Uterus (tissue), 4 donors: ENCODE data around the gene IQUB. TPM values are rescaled to one million over a fixed set of nuclear protein-coding genes. Genes with fewer than 3 reads are reported as not detected.

Experiments used
- DNase-seq, 2 donors: peaks; one replicate each; pipeline ENCODE4 v3.0.0-alpha.2; 2019 to 2020
- H3K27ac ChIP-seq, 2 donors: fragments of 200-600 bp; sonication (generic); 1 replicate in 1 of 2; 2 replicates in 1 of 2; pipeline ENCODE4 v1.5.1; 2016 to 2018
- H3K27me3 ChIP-seq, 2 donors: fragments of 200-600 bp; sonication (generic); one replicate each; pipeline ENCODE4 v1.5.1; 2018 to 2019; ENCODE audit warnings: control low read depth in 1 of 2
- H3K36me3 ChIP-seq, 2 donors: fragments of 200-600 bp; sonication (generic); one replicate each; pipeline ENCODE4 v1.5.1; 2019; ENCODE audit warnings: control low read depth in 1 of 2
- H3K4me1 ChIP-seq, 2 donors: fragments of 200-600 bp; sonication (generic); one replicate each; pipeline ENCODE4 v1.5.1; 2018 to 2019; ENCODE audit warnings: control low read depth in 1 of 2
- H3K4me3 ChIP-seq, 2 donors: fragments of 200-600 bp; sonication (generic); 1 replicate in 1 of 2; 2 replicates in 1 of 2; pipeline ENCODE4 v1.5.1; 2018 to 2019; ENCODE audit warnings: mild to moderate bottlenecking in 1 of 2
- H3K9me3 ChIP-seq, 2 donors: fragments of 200-600 bp; sonication (generic); one replicate each; pipeline ENCODE4 v1.5.1; 2019; ENCODE audit warnings: control low read depth in 1 of 2
- POLR2A ChIP-seq, 2 donors: fragments of 450-650 bp; IDR thresholded peaks; one replicate each; pipeline ENCODE4 v1.6.1; 2016; ENCODE audit warnings: antibody characterized with exemption in 2 of 2, mild to moderate bottlenecking in 1 of 2, moderate library complexity in 1 of 2
- intact Hi-C: fragments of 100-400 bp; cut with DNase I; formaldehyde crosslinking; loops from one replicate; pipeline ENCODE4 v1.15.1; 2023; ENCODE audit warnings: low total_unique reads
- total RNA-seq, 4 donors: library from RNA; depleted of rRNA in 3 of 4; stranded (reverse); fragments of >200 nt in 3 of 4; gene quantifications; one replicate each; pipeline versions ENCODE4 v1.1.0 to v1.2.4, GENCODE V29; 2014 to 2023
- TF ChIP-seq, protein P1 (sequence below), 4 experiments: fragments of 200-600 bp in 2 of 4; fragments of 450-650 bp in 2 of 4; sonication (generic) in 2 of 4; IDR thresholded peaks; one replicate each; pipeline ENCODE4 v1.5.1; 2016 to 2019; ENCODE audit warnings: antibody characterized with exemption in 4 of 4, mild to moderate bottlenecking in 2 of 4, moderate library complexity in 1 of 4
- donor health status: DM: yes; HTN: yes; CAD: no.

The IQUB gene
- total RNA-seq, 4 donors from 2014 or later, result 2.4 to 9.9 (median 6.1) TPM; not detected in 1

DNA sequence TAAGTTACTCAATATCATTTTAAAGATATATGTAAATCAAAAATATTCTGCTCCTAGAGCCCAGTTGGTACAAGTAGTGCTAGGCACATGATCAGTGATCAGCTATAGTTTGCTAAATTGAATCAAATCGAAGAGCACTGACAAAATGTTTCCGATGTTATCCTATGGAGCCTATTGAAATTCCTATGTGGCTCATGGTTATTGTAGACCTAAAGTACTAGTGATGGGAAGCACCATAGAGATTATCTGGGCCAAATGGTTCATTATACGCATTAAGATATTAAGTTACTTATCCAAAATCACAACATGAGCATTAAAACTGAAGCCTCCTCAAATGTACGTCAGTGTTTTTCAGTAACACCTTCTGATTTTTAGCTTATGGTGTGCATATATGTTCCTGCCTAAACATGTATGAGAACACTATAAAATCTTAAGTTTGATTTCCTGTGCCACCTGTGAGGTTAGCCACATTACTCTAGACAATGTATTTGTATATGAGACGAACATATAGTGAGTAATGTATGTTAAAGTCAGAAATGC, 103.2 kb downstream of the IQUB start:
- no peak overlapping the region for H3K4me3 ChIP-seq
- no peak overlapping the region for H3K27ac ChIP-seq
- intact Hi-C loops, result no loop called here
- no peaks in the 10 kb centered on the region for H3K36me3 ChIP-seq
- TF ChIP-seq POLR2A (IDR thresholded peaks at IDR 0.05), result no peak
- TF ChIP-seq, protein P1, sequence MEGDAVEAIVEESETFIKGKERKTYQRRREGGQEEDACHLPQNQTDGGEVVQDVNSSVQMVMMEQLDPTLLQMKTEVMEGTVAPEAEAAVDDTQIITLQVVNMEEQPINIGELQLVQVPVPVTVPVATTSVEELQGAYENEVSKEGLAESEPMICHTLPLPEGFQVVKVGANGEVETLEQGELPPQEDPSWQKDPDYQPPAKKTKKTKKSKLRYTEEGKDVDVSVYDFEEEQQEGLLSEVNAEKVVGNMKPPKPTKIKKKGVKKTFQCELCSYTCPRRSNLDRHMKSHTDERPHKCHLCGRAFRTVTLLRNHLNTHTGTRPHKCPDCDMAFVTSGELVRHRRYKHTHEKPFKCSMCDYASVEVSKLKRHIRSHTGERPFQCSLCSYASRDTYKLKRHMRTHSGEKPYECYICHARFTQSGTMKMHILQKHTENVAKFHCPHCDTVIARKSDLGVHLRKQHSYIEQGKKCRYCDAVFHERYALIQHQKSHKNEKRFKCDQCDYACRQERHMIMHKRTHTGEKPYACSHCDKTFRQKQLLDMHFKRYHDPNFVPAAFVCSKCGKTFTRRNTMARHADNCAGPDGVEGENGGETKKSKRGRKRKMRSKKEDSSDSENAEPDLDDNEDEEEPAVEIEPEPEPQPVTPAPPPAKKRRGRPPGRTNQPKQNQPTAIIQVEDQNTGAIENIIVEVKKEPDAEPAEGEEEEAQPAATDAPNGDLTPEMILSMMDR (IDR thresholded peaks at IDR 0.05), result no peak
- H3K9me3 ChIP-seq, result no peaks in the 10 kb centered on the region
- no peak for DNase-seq
- H3K4me1 ChIP-seq, result no peaks in the 10 kb centered on the region
- no peaks in the 10 kb centered on the region for H3K27me3 ChIP-seq

- intact Hi-C loops, result no loop called here
- Histone ChIP-seq H3K4me3 (no peak overlapping the region), H3K27ac (no peak overlapping the region), H3K9me3 (no peaks in the 10 kb centered on the region), H3K36me3 (no peaks in the 10 kb centered on the region), H3K4me1 (no peaks in the 10 kb centered on the region), H3K27me3 (no peaks in the 10 kb centered on the region)
- DNase-seq, result no peak
- TF ChIP-seq, protein P1 (IDR thresholded peaks at IDR 0.05), result no peak
- TF ChIP-seq POLR2A (IDR thresholded peaks at IDR 0.05), result no peak
Observed at GRCh38 chr7:123425246-123425645, 109.1 kb downstream of the IQUB start.

GRCh38 chr7:123424463-123424862, 109.9 kb downstream of the IQUB start:
- TF ChIP-seq, protein P1 (IDR thresholded peaks at IDR 0.05), result no peak
- TF ChIP-seq POLR2A (IDR thresholded peaks at IDR 0.05), result no peak
- Histone ChIP-seq H3K36me3 (no peaks in the 10 kb centered on the region), H3K4me3 (no peak overlapping the region), H3K9me3 (no peaks in the 10 kb centered on the region), H3K27me3 (no peaks in the 10 kb centered on the region), H3K27ac (no peak overlapping the region), H3K4me1 (no peaks in the 10 kb centered on the region)
- no peak for DNase-seq
- intact Hi-C loops, result no loop called here

- Histone ChIP-seq H3K9me3 (no peaks in the 10 kb centered on the region), H3K36me3 (no peaks in the 10 kb centered on the region), H3K27me3 (no peaks in the 10 kb centered on the region), H3K4me3 (no peak overlapping the region), H3K27ac (no peak overlapping the region), H3K4me1 (no peaks in the 10 kb centered on the region)
- intact Hi-C loops, result no loop called here
- TF ChIP-seq POLR2A (IDR thresholded peaks at IDR 0.05), result no peak
- TF ChIP-seq, protein P1 (IDR thresholded peaks at IDR 0.05), result no peak
- no peak for DNase-seq
Observed at GRCh38 chr7:123423622-123424021, 110.8 kb downstream of the IQUB start.

DNA sequence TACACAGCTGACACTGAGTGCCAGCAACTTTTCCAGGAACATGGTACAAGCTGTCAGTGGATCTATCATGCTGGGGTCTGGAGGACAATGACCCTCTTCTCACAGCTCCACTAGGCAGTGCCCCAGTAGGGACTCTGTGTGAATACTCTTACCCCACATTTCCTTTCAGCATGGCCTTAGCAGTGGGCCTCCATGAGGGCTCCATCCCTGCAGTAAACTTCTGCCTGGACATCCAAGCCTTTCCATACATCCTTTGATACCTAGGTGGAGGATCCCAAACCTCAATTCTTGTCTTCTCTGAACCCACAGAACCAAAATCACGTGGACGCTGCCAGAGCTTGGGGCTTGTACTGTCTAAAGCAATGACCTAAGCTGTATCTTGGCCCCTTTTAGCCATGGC, 116.8 kb downstream of the IQUB start:
- Histone ChIP-seq H3K9me3 (no peaks in the 10 kb centered on the region), H3K27me3 (no peaks in the 10 kb centered on the region), H3K4me1 (no peaks in the 10 kb centered on the region), H3K4me3 (no peak overlapping the region), H3K27ac (no peak overlapping the region), H3K36me3 (no peaks in the 10 kb centered on the region)
- no peak for TF ChIP-seq POLR2A (IDR thresholded peaks at IDR 0.05)
- TF ChIP-seq, protein P1 (IDR thresholded peaks at IDR 0.05), result no peak
- intact Hi-C loops, result no loop called here
- DNase-seq, result no peak
